Measurements from ENCODE around the gene PYGL.

DNA sequence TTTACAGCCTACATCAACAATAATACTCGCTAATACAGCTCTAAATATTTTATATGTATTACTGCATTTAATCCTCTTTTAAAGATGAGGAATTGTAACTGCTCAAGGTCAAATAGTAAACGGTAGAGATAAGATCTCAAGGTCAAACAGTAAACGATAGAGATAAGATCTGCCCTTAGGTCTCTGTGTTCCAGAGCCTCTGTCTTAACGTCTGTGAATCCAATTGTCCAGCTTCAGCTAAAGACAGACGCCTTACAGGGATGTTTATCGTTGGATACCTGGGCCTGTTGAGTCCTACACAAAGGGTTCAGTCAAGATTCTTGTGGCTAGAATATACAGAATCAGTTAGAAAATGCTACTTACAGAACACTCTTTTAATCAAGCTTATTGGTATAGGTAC is 20.0 kb downstream of the PYGL start:
- no peak for TF ChIP-seq CTCF (IDR thresholded peaks at IDR 0.05; ENCODE audit: extremely low read depth in 1 of 2, insufficient read depth in 1 of 2, low read depth in 1 of 2, low read length in 2 of 2)
- TF ChIP-seq POLR2A (IDR thresholded peaks at IDR 0.05; ENCODE audit: low read depth, low read length) = no peak
- TF ChIP-seq EZH2 (IDR thresholded peaks at IDR 0.05; ENCODE audit: borderline replicate concordance, low read depth, low read length, severe bottlenecking) = no peak
- no peak for TF ChIP-seq POLR2AphosphoS5 (IDR thresholded peaks at IDR 0.05; ENCODE audit: insufficient read depth, low read depth, low read length)
